HG03039 (cell line): Measurements from ENCODE around the gene AREL1.
"Not testable (repeated sequence)": the region's sequence is repeated elsewhere in the genome, so short reads cannot be mapped to it uniquely, and the experiment has no call there.

ENCODE experiments used
- ATAC-seq: cut with Tn5 transposase; IDR thresholded peaks from one replicate; pipeline ENCODE4 v1.9.1; 2021; ENCODE audit warnings: mild to moderate bottlenecking, moderate library complexity; ENCODE audit not compliant: unreplicated experiment

The AREL1 gene

GRCh38 chr14:74712499-74713394 lies at the start of gene AREL1, which contains the start of gene FCF1:
AREL1 (minus strand) TSS chr14:74713080; CDS start chr14:74685615, 27,465 bp downstream.
FCF1 (plus strand) TSS chr14:74713144; CDS start chr14:74713198, 54 bp downstream.
- peak; percentile 91 for ATAC-seq

GRCh38 chr14:74758505-74758904 lies 45.6 kb upstream of the AREL1 start:
- ATAC-seq = not testable (repeated sequence)

GRCh38 chr14:74756326-74756725 lies 43.4 kb upstream of the AREL1 start:
- ATAC-seq = no peak

GRCh38 chr14:74754899-74755298 lies 42.0 kb upstream of the AREL1 start:
- no peak for ATAC-seq

- no peak for ATAC-seq
Observed at GRCh38 chr14:74754157-74754556, 41.3 kb upstream of the AREL1 start.

- ATAC-seq = no peak
Observed at GRCh38 chr14:74747237-74747636, 34.4 kb upstream of the AREL1 start.

GRCh38 chr14:74739293-74740030 lies 26.6 kb upstream of the AREL1 start:
- no peak for ATAC-seq

GRCh38 chr14:74737753-74738325 lies 25.0 kb upstream of the AREL1 start:
- ATAC-seq = no peak

- ATAC-seq = no peak
Observed at GRCh38 chr14:74735125-74735524, 22.2 kb upstream of the AREL1 start.

- ATAC-seq = no peak
Observed at GRCh38 chr14:74733221-74733620, 20.3 kb upstream of the AREL1 start.

- ATAC-seq = no peak
Observed at GRCh38 chr14:74732387-74732786, 19.5 kb upstream of the AREL1 start.

GRCh38 chr14:74723134-74723533 lies 10.3 kb upstream of the AREL1 start:
- ATAC-seq = no peak

GRCh38 chr14:74720526-74720925 lies 7.6 kb upstream of the AREL1 start:
- no peak for ATAC-seq

GRCh38 chr14:74713395-74713735 lies 485 bp upstream of the AREL1 start:
- peak; percentile 8 for ATAC-seq

GRCh38 chr14:74711651-74712050 lies 1.2 kb downstream of the AREL1 start:
- no peak for ATAC-seq

- no peak for ATAC-seq
Observed at GRCh38 chr14:74710480-74710879, 2.4 kb downstream of the AREL1 start.

- no peak for ATAC-seq
Observed at GRCh38 chr14:74705613-74706500, 7.0 kb downstream of the AREL1 start.

GRCh38 chr14:74704656-74705055 lies 8.2 kb downstream of the AREL1 start:
- ATAC-seq = no peak

- no peak for ATAC-seq
Observed at GRCh38 chr14:74703043-74703442, 9.8 kb downstream of the AREL1 start.

GRCh38 chr14:74702293-74702692 lies 10.6 kb downstream of the AREL1 start:
- ATAC-seq = no peak

GRCh38 chr14:74698465-74698864 lies 14.4 kb downstream of the AREL1 start:
- ATAC-seq = no peak
